HepG2 (cell line): ENCODE measurements around the gene PLIN5. TPM values are rescaled to one million over a fixed set of nuclear protein-coding genes. Genes with fewer than 3 reads are reported as not detected.
A peak's percentile ranks its signal among the peaks of the same experiment; 100 is the strongest.

Source experiments
- CENPX ChIP-seq: sonication (generic); formaldehyde crosslinking; IDR thresholded peaks from 2 replicates; pipeline ENCODE4 v1.9.0; 2021; ENCODE audit warnings: mild to moderate bottlenecking, missing genetic modification reagents, moderate library complexity
- GATA4 ChIP-seq: sonication (generic); IDR thresholded peaks from 2 replicates; pipeline ENCODE4 v1.6.1; 2016; ENCODE audit warnings: antibody characterized with exemption, low read depth, borderline replicate concordance
- HINFP ChIP-seq: sonication (generic); formaldehyde crosslinking; IDR thresholded peaks from 2 replicates; pipeline ENCODE4 v1.4.0; 2020; ENCODE audit warnings: low read depth, mild to moderate bottlenecking, missing genetic modification reagents
- HNF4G ChIP-seq, 2 experiments: sonication (generic) in 1 of 2; formaldehyde crosslinking in 1 of 2; IDR thresholded peaks; 2 replicates each; pipeline versions ENCODE4 v1.4.0 to v1.6.1; 2011 to 2020; ENCODE audit warnings: borderline replicate concordance in 2 of 2, low read depth in 2 of 2, mild to moderate bottlenecking in 2 of 2, low read length in 1 of 2, missing genetic modification reagents in 1 of 2, moderate library complexity in 1 of 2
- KLF9 ChIP-seq: IDR thresholded peaks from 2 replicates; pipeline ENCODE4 v1.6.1; 2016; ENCODE audit warnings: low read depth
- MED1 ChIP-seq: sonication (generic); formaldehyde crosslinking; IDR thresholded peaks from 2 replicates; pipeline ENCODE4 v1.4.0; 2020; ENCODE audit warnings: missing genetic modification reagents
- MIXL1 ChIP-seq: IDR thresholded peaks from 2 replicates; pipeline ENCODE4 v1.6.1; 2016
- NCOR1 ChIP-seq: fragments of 200-600 bp; sonication (generic); IDR thresholded peaks from 2 replicates; pipeline ENCODE4 v1.7.0; 2017; ENCODE audit warnings: antibody characterized with exemption, low read length, borderline replicate concordance
- NFE2 ChIP-seq: sonication (generic); formaldehyde crosslinking; IDR thresholded peaks from 2 replicates; pipeline ENCODE4 v1.4.0; 2020; ENCODE audit warnings: missing genetic modification reagents
- NFE2L1 ChIP-seq: sonication (generic); formaldehyde crosslinking; IDR thresholded peaks from 2 replicates; pipeline ENCODE4 v1.4.0; 2020; ENCODE audit warnings: missing genetic modification reagents, mild to moderate bottlenecking, borderline replicate concordance
- REL ChIP-seq: sonication (generic); formaldehyde crosslinking; conservative IDR thresholded peaks from 2 replicates; pipeline ENCODE4 v1.8.0; 2022; ENCODE audit warnings: mild to moderate bottlenecking, missing genetic modification reagents, moderate library complexity
- RFX3 ChIP-seq: IDR thresholded peaks from 2 replicates; pipeline ENCODE4 v1.6.1; 2016; ENCODE audit warnings: missing biosample characterization, missing genetic modification reagents
- ZNF180 ChIP-seq: sonication (generic); formaldehyde crosslinking; IDR thresholded peaks from 2 replicates; pipeline ENCODE4 v1.4.0; 2020; ENCODE audit warnings: low read depth, missing genetic modification reagents, borderline replicate concordance
- ZNF510 ChIP-seq: sonication (generic); formaldehyde crosslinking; IDR thresholded peaks from 2 replicates; pipeline ENCODE4 v1.4.0; 2020; ENCODE audit warnings: low read depth, mild to moderate bottlenecking, missing genetic modification reagents
- ZNF556 ChIP-seq: sonication (generic); formaldehyde crosslinking; IDR thresholded peaks from 2 replicates; pipeline ENCODE4 v1.4.0; 2020; ENCODE audit warnings: mild to moderate bottlenecking, missing genetic modification reagents, borderline replicate concordance
- ZNF577 ChIP-seq: sonication (generic); formaldehyde crosslinking; IDR thresholded peaks from 2 replicates; pipeline ENCODE4 v1.4.0; 2020; ENCODE audit warnings: mild to moderate bottlenecking, low read depth, missing genetic modification reagents, borderline replicate concordance
- ZNF597 ChIP-seq: sonication (generic); formaldehyde crosslinking; IDR thresholded peaks from 2 replicates; pipeline ENCODE4 v1.5.0; 2020; ENCODE audit warnings: missing genetic modification reagents
- ZSCAN21 ChIP-seq: sonication (generic); formaldehyde crosslinking; IDR thresholded peaks from 2 replicates; pipeline ENCODE4 v1.8.0; 2022; ENCODE audit warnings: mild to moderate bottlenecking, missing genetic modification reagents, moderate library complexity, borderline replicate concordance
- polyA plus RNA-seq, 8 experiments: library from polyadenylated mRNA; depleted of rRNA in 3 of 8; stranded (reverse) in 7 of 8; unstranded in 1 of 8; fragments of >200 nt; fragmentation: Illumina TruSeq in 4 of 8; extraction: Trizol in 4 of 8; gene quantifications; 2 replicates each; pipeline versions ENCODE4 v1.2.1 to v1.2.3, GENCODE V29; 2011 to 2016; ENCODE audit warnings: low read depth in 4 of 8, missing spikeins in 1 of 8, mixed read lengths in 1 of 8; ENCODE audit not compliant: insufficient read depth in 1 of 8
- total RNA-seq, 5 experiments: library from RNA; depleted of rRNA; stranded (reverse); fragments of >200 nt; fragmentation: Illumina TruSeq; extraction: Trizol; gene quantifications; 2 replicates each; pipeline ENCODE4 v1.2.3, GENCODE V29; 2016; ENCODE audit warnings: low read depth in 1 of 5
- TF ChIP-seq, protein P1 (sequence below): IDR thresholded peaks from 2 replicates; pipeline ENCODE4 v1.6.1; 2016; ENCODE audit warnings: low read depth, control low read depth
- TF ChIP-seq, protein P2 (sequence below): sonication (generic); formaldehyde crosslinking; IDR thresholded peaks from 2 replicates; pipeline ENCODE4 v1.4.0; 2020; ENCODE audit warnings: mild to moderate bottlenecking, missing genetic modification reagents, borderline replicate concordance
- TF ChIP-seq, protein P3 (sequence below): sonication (generic); formaldehyde crosslinking; IDR thresholded peaks from 2 replicates; pipeline ENCODE4 v1.5.0; 2020; ENCODE audit warnings: missing genetic modification reagents

Gene PLIN5
- total and polyA plus RNA-seq, 2 of the 13 experiments (the other 11 are each of a cell fraction or from before 2014, with no cell fraction given) = 1.8 to 4.8 TPM

GRCh38 chr19:4583961-4584669 lies 49.1 kb upstream of the PLIN5 start (continued):
- TF ChIP-seq, protein P1, sequence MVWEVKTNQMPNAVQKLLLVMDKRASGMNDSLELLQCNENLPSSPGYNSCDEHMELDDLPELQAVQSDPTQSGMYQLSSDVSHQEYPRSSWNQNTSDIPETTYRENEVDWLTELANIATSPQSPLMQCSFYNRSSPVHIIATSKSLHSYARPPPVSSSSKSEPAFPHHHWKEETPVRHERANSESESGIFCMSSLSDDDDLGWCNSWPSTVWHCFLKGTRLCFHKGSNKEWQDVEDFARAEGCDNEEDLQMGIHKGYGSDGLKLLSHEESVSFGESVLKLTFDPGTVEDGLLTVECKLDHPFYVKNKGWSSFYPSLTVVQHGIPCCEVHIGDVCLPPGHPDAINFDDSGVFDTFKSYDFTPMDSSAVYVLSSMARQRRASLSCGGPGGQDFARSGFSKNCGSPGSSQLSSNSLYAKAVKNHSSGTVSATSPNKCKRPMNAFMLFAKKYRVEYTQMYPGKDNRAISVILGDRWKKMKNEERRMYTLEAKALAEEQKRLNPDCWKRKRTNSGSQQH (CRISPR knock-in tag) = no peak
- TF ChIP-seq ZNF577 (CRISPR knock-in tag) (no peak), CENPX (no peak), ZSCAN21 (CRISPR knock-in tag) (peak; percentile 81), ZNF597 (no peak), HINFP (CRISPR knock-in tag) (peak; percentile 63; the same call in 1 of the 2 replicates), NFE2L1 (CRISPR knock-in tag) (no peak), GATA4 (no peak), REL (CRISPR knock-in tag) (0 out of 2 replicates have a peak, but pooled peaks have one; percentile 5), NCOR1 (peak; percentile 63; the same call in 1 of the 2 replicates), ZNF510 (CRISPR knock-in tag) (0 out of 2 replicates have a peak, but pooled peaks have one; percentile 60), MIXL1 (CRISPR knock-in tag) (peak; percentile 55), ZNF180 (CRISPR knock-in tag) (no peak), KLF9 (CRISPR knock-in tag) (no peak), ZNF556 (CRISPR knock-in tag) (peak; percentile 76; the same call in 1 of the 2 replicates), RFX3 (CRISPR knock-in tag) (no peak), MED1 (CRISPR knock-in tag) (peak; percentile 89), HNF4G (IDR thresholded peaks at IDR 0.05; ENCODE audit: borderline replicate concordance, low read depth, low read length) (peak; percentile 90), HNF4G (CRISPR knock-in tag; IDR thresholded peaks at IDR 0.05; ENCODE audit: borderline replicate concordance, low read depth) (no peak; the same call in 1 of the 2 replicates), NFE2 (CRISPR knock-in tag) (no peak)
- TF ChIP-seq, protein P2, sequence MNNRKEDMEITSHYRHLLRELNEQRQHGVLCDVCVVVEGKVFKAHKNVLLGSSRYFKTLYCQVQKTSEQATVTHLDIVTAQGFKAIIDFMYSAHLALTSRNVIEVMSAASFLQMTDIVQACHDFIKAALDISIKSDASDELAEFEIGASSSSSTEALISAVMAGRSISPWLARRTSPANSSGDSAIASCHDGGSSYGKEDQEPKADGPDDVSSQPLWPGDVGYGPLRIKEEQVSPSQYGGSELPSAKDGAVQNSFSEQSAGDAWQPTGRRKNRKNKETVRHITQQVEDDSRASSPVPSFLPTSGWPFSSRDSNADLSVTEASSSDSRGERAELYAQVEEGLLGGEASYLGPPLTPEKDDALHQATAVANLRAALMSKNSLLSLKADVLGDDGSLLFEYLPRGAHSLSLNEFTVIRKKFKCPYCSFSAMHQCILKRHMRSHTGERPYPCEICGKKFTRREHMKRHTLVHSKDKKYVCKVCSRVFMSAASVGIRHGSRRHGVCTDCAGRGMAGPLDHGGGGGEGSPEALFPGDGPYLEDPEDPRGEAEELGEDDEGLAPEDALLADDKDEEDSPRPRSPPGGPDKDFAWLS (CRISPR knock-in tag) = no peak
- TF ChIP-seq, protein P3, sequence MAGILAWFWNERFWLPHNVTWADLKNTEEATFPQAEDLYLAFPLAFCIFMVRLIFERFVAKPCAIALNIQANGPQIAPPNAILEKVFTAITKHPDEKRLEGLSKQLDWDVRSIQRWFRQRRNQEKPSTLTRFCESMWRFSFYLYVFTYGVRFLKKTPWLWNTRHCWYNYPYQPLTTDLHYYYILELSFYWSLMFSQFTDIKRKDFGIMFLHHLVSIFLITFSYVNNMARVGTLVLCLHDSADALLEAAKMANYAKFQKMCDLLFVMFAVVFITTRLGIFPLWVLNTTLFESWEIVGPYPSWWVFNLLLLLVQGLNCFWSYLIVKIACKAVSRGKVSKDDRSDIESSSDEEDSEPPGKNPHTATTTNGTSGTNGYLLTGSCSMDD (CRISPR knock-in tag) = no peak
